WTC11 (cell line): ENCODE measurements around the gene WDR83. TPM values are rescaled to one million over a fixed set of nuclear protein-coding genes. Genes with fewer than 3 reads are reported as not detected.

Source experiments
- ATAC-seq: fragments of 200-7000 bp; cut with Tn5 transposase; 2 replicates; pipeline ENCODE4 v1.10.0; 2021; ENCODE audit warnings: mild to moderate bottlenecking, moderate library complexity
- CTCF ChIA-PET: fragments of 300-600 bp; sonication (Branson Sonifier 250); formaldehyde crosslinking; loops from one replicate; lab custom pipeline; 2021; ENCODE audit warnings: antibody characterized with exemption; lab: Charles Lee
- POLR2A ChIA-PET: fragments of 350-600 bp; sonication (Branson Sonifier 250); formaldehyde crosslinking; loops from one replicate; lab custom pipeline; 2021; ENCODE audit warnings: antibody characterized with exemption; lab: Charles Lee
- DNase-seq: peaks from one replicate; pipeline ENCODE4 v3.0.0; 2021; ENCODE audit warnings: low spot score
- H3K27ac Mint-ChIP-seq: 2 replicates; pipeline ENCODE4 v1.8.0; 2021; ENCODE audit warnings: mixed read lengths
- H3K27me3 Mint-ChIP-seq: 2 replicates; pipeline ENCODE4 v1.8.0; 2021; ENCODE audit warnings: low read depth, mild to moderate bottlenecking, moderate library complexity, mixed read lengths
- H3K36me3 Mint-ChIP-seq: 2 replicates; pipeline ENCODE4 v1.8.0; 2021; ENCODE audit warnings: mixed read lengths
- H3K4me1 Mint-ChIP-seq: 2 replicates; pipeline ENCODE4 v1.8.0; 2022; ENCODE audit warnings: mixed read lengths
- H3K4me3 Mint-ChIP-seq: 2 replicates; pipeline ENCODE4 v1.8.0; 2021; ENCODE audit warnings: mild to moderate bottlenecking, moderate library complexity, mixed read lengths
- H3K9me3 Mint-ChIP-seq: 2 replicates; pipeline ENCODE4 v1.8.0; 2021; ENCODE audit warnings: mixed read lengths
- AR ChIP-seq: fragments of 250-450 bp; sonication (Bioruptor Pico); IDR thresholded peaks from 2 replicates; pipeline ENCODE4 v1.9.0; 2021; ENCODE audit warnings: mild to moderate bottlenecking
- CBFB ChIP-seq: sonication (generic); formaldehyde crosslinking; IDR thresholded peaks from 2 replicates; pipeline ENCODE4 v1.8.1; 2022; ENCODE audit warnings: mild to moderate bottlenecking, low read depth, missing genetic modification reagents
- CREM ChIP-seq: sonication (generic); formaldehyde crosslinking; IDR thresholded peaks from 2 replicates; pipeline ENCODE4 v1.8.1; 2022; ENCODE audit warnings: mild to moderate bottlenecking, missing genetic modification reagents, moderate library complexity
- FOXP1 ChIP-seq: sonication (generic); formaldehyde crosslinking; IDR thresholded peaks from 2 replicates; pipeline ENCODE4 v1.8.0; 2022; ENCODE audit warnings: missing genetic modification reagents, mild to moderate bottlenecking, moderate library complexity, borderline replicate concordance
- FOXP4 ChIP-seq: sonication (generic); formaldehyde crosslinking; IDR thresholded peaks from 2 replicates; pipeline ENCODE4 v1.8.0; 2022; ENCODE audit warnings: mild to moderate bottlenecking, missing genetic modification reagents
- HMGA2 ChIP-seq: fragments of 250-450 bp; sonication (Bioruptor Pico); IDR thresholded peaks from 2 replicates; pipeline ENCODE4 v1.4.0; 2021; ENCODE audit warnings: mild to moderate bottlenecking, moderate library complexity
- IRF2 ChIP-seq: sonication (generic); formaldehyde crosslinking; IDR thresholded peaks from 2 replicates; pipeline ENCODE4 v1.8.0; 2022; ENCODE audit warnings: low read depth, missing genetic modification reagents, borderline replicate concordance
- NFYB ChIP-seq: sonication (generic); formaldehyde crosslinking; conservative IDR thresholded peaks from 2 replicates; pipeline ENCODE4 v1.8.0; 2022; ENCODE audit warnings: low read depth, missing genetic modification reagents
- NR3C1 ChIP-seq: sonication (generic); formaldehyde crosslinking; conservative IDR thresholded peaks from 2 replicates; pipeline ENCODE4 v1.8.1; 2023; ENCODE audit warnings: low read depth, mild to moderate bottlenecking, missing genetic modification reagents
- PRDM15 ChIP-seq: sonication (generic); formaldehyde crosslinking; IDR thresholded peaks from 2 replicates; pipeline ENCODE4 v1.8.0; 2022; ENCODE audit warnings: missing genetic modification reagents
- TCF7 ChIP-seq: sonication (generic); formaldehyde crosslinking; IDR thresholded peaks from 2 replicates; pipeline ENCODE4 v1.8.0; 2022; ENCODE audit warnings: mild to moderate bottlenecking, low read depth, missing genetic modification reagents, moderate library complexity
- USF2 ChIP-seq: sonication (generic); formaldehyde crosslinking; IDR thresholded peaks from 2 replicates; pipeline ENCODE4 v1.8.1; 2023; ENCODE audit warnings: mild to moderate bottlenecking, missing genetic modification reagents, moderate library complexity
- ZBTB21 ChIP-seq: sonication (generic); formaldehyde crosslinking; IDR thresholded peaks from 2 replicates; pipeline ENCODE4 v1.8.1; 2023; ENCODE audit warnings: mild to moderate bottlenecking, missing genetic modification reagents, borderline replicate concordance
- ZNF281 ChIP-seq: sonication (generic); formaldehyde crosslinking; IDR thresholded peaks from 2 replicates; pipeline ENCODE4 v1.8.0; 2023; ENCODE audit warnings: mild to moderate bottlenecking, missing genetic modification reagents
- ZNF425 ChIP-seq: fragments of 250-450 bp; sonication (Bioruptor Pico); conservative IDR thresholded peaks from 2 replicates; pipeline ENCODE4 v1.9.0; 2021; ENCODE audit warnings: mild to moderate bottlenecking
- total RNA-seq: library from RNA; stranded (reverse); gene quantifications from 3 replicates; pipeline ENCODE4 v1.2.3, GENCODE V29; 2021

WDR83 gene
- total RNA-seq, 1 experiment from 2014 or later, result 21.8 TPM

GRCh38 chr19:12698138-12698537 lies 31.5 kb downstream of the WDR83 start:
- Mint-ChIP-seq H3K27me3 (no peaks in the 10 kb centered on the region; the same call in 1 of the 2 replicates), H3K9me3 (no peaks in the 10 kb centered on the region), H3K4me1 (peaks cover 5% of the 10 kb centered on the region), H3K27ac (peak overlapping the region; percentile 90), H3K36me3 (peaks cover 30% of the 10 kb centered on the region), H3K4me3 (peak overlapping the region; percentile 51)
- TF ChIP-seq ZNF281 (CRISPR knock-in tag) (no peak), FOXP4 (CRISPR knock-in tag) (no peak), HMGA2 (CRISPR knock-in tag) (no peak), NR3C1 (CRISPR knock-in tag) (no peak), AR (CRISPR knock-in tag) (no peak), PRDM15 (CRISPR knock-in tag) (no peak), USF2 (CRISPR knock-in tag) (no peak), CBFB (CRISPR knock-in tag) (no peak), ZBTB21 (CRISPR knock-in tag) (no peak), CREM (CRISPR knock-in tag) (no peak), FOXP1 (CRISPR knock-in tag) (no peak), NFYB (CRISPR knock-in tag) (no peak), TCF7 (no peak), ZNF425 (no peak), IRF2 (CRISPR knock-in tag) (no peak)
- POLR2A ChIA-PET, result no interaction called here
- CTCF ChIA-PET, result no interaction called here
- ATAC-seq, result no peak
- no peak for DNase-seq
